ENCODE results near the gene CNTNAP2.

Gene CNTNAP2

GRCh38 chr7:148173369-148173768 is 2056.8 kb downstream of the CNTNAP2 start:
- TF ChIP-seq CTCF (IDR thresholded peaks at IDR 0.05; ENCODE audit: low read depth, low read length, missing control alignments): no peak
- no peak for DNase-seq (ENCODE audit: extremely low read depth, low read depth)
- no peak overlapping the region for H3K4me3 ChIP-seq (replicated peaks; ENCODE audit: low read depth, low read length)

GRCh38 chr7:148174376-148174775 is 2057.8 kb downstream of the CNTNAP2 start:
- no peak overlapping the region for H3K4me3 ChIP-seq (replicated peaks; ENCODE audit: low read depth, low read length)
- no peak for TF ChIP-seq CTCF (IDR thresholded peaks at IDR 0.05; ENCODE audit: low read depth, low read length, missing control alignments)
- DNase-seq (ENCODE audit: extremely low read depth, low read depth): no peak

DNA sequence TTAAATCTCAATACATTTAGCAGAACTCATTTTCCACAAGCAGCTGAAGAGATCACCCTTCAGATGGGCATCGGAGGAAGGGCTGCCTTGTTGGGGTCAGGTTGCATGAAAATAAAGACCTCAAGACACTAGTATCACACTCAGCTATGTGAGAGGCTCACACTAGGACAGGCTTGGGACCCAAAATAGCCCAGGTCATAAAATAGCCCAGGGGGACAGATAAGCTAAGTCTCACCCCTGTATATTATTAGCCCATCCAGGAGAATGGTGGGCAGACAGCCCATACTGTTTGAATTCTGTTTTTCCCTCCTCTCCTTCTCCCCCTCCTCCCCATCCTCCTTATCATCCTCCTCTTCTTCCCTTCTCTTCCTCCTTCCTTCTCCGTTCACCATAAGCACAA is 2058.9 kb downstream of the CNTNAP2 start:
- H3K4me3 ChIP-seq (replicated peaks; ENCODE audit: low read depth, low read length): no peak overlapping the region
- DNase-seq (ENCODE audit: extremely low read depth, low read depth): no peak
- no peak for TF ChIP-seq CTCF (IDR thresholded peaks at IDR 0.05; ENCODE audit: low read depth, low read length, missing control alignments)

- no peak overlapping the region for H3K4me3 ChIP-seq (replicated peaks; ENCODE audit: low read depth, low read length)
- no peak for DNase-seq (ENCODE audit: extremely low read depth, low read depth)
- no peak for TF ChIP-seq CTCF (IDR thresholded peaks at IDR 0.05; ENCODE audit: low read depth, low read length, missing control alignments)
Observed at GRCh38 chr7:148177972-148178371, 2061.4 kb downstream of the CNTNAP2 start.

- DNase-seq (ENCODE audit: extremely low read depth, low read depth): no peak
- no peak overlapping the region for H3K4me3 ChIP-seq (replicated peaks; ENCODE audit: low read depth, low read length)
- TF ChIP-seq CTCF (IDR thresholded peaks at IDR 0.05; ENCODE audit: low read depth, low read length, missing control alignments): no peak
Observed at GRCh38 chr7:148180075-148180474, 2063.5 kb downstream of the CNTNAP2 start.

- no peak for TF ChIP-seq CTCF (IDR thresholded peaks at IDR 0.05; ENCODE audit: low read depth, low read length, missing control alignments)
- no peak overlapping the region for H3K4me3 ChIP-seq (replicated peaks; ENCODE audit: low read depth, low read length)
- no peak for DNase-seq (ENCODE audit: extremely low read depth, low read depth)
Observed at GRCh38 chr7:148182264-148182663, 2065.7 kb downstream of the CNTNAP2 start.

GRCh38 chr7:148185041-148185440 is 2068.4 kb downstream of the CNTNAP2 start:
- DNase-seq (ENCODE audit: extremely low read depth, low read depth): no peak
- no peak for TF ChIP-seq CTCF (IDR thresholded peaks at IDR 0.05; ENCODE audit: low read depth, low read length, missing control alignments)
- no peak overlapping the region for H3K4me3 ChIP-seq (replicated peaks; ENCODE audit: low read depth, low read length)
